Adipocyte (in vitro differentiated cells): Measurements from ENCODE around the gene SLC13A5.
"Not testable (repeated sequence)": the region's sequence is repeated elsewhere in the genome, so short reads cannot be mapped to it uniquely, and the experiment has no call there.

ENCODE experiments used
- DNase-seq: peaks from one replicate; pipeline ENCODE4 v3.0.0-alpha.2; 2015; ENCODE audit warnings: low read depth
- H3K27me3 ChIP-seq: replicated peaks from 2 replicates; pipeline ENCODE4 v1.7.0; 2013; ENCODE audit warnings: mild to moderate bottlenecking, low read length, moderate library complexity; ENCODE audit not compliant: control insufficient read depth, insufficient read depth
- H3K36me3 ChIP-seq: 2 replicates; pipeline ENCODE4 v1.7.0; 2013; ENCODE audit warnings: low read length, mild to moderate bottlenecking, moderate library complexity; ENCODE audit not compliant: control insufficient read depth, insufficient read depth, severe bottlenecking
- H3K4me1 ChIP-seq: 2 replicates; pipeline ENCODE4 v1.7.0; 2013; ENCODE audit warnings: mild to moderate bottlenecking, low read length, moderate library complexity; ENCODE audit not compliant: control insufficient read depth, insufficient read depth
- H3K4me3 ChIP-seq: 2 replicates; pipeline ENCODE4 v1.7.0; 2013; ENCODE audit warnings: mild to moderate bottlenecking, low read length, moderate library complexity
- H3K9ac ChIP-seq: 2 replicates; pipeline ENCODE4 v1.7.0; 2013; ENCODE audit warnings: mild to moderate bottlenecking, low read length, moderate library complexity
- H3K9me3 ChIP-seq: 2 replicates; pipeline ENCODE4 v1.7.0; 2013; ENCODE audit warnings: mild to moderate bottlenecking, low read length, moderate library complexity; ENCODE audit not compliant: control insufficient read depth

SLC13A5 gene

DNA sequence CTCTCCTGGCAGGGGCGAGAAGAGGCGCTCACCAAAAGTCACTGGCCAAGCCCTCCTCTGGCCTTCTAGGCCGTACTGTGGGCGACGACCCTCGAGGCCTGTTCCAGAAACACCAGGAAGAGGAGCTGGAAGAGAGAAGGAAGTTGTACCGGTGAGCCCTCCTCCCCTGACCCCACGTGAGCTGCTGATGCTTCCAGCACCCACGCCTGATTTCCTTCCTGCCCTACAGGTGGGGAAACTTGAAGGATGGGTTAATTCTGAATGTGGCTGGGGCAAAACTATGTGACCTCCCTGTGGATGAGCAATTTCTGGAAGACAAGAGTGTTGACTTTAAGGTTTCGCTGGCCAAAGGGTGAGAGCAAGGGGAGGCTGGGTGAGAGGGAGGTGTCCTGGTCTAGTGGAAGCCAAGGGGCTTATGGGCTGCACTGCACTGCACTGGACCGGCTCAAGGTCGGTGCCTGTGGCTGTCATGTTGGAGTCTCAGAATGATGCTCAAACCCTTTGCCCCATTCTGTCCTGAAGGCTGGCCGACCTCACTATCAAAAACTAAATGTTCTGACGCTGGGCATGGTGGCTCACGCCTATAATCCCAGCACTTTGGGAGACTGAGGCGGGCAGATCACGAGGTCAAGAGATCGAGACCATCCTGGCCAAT, 55.4 kb downstream of the SLC13A5 start:
- Histone ChIP-seq H3K27me3 (peaks cover 52% of the 10 kb centered on the region), H3K9ac (no peak overlapping the region), H3K4me1 (peaks cover 3% of the 10 kb centered on the region), H3K4me3 (no peak overlapping the region), H3K9me3 (no peaks in the 10 kb centered on the region), H3K36me3 (no peaks in the 10 kb centered on the region)
- no peak for DNase-seq

DNA sequence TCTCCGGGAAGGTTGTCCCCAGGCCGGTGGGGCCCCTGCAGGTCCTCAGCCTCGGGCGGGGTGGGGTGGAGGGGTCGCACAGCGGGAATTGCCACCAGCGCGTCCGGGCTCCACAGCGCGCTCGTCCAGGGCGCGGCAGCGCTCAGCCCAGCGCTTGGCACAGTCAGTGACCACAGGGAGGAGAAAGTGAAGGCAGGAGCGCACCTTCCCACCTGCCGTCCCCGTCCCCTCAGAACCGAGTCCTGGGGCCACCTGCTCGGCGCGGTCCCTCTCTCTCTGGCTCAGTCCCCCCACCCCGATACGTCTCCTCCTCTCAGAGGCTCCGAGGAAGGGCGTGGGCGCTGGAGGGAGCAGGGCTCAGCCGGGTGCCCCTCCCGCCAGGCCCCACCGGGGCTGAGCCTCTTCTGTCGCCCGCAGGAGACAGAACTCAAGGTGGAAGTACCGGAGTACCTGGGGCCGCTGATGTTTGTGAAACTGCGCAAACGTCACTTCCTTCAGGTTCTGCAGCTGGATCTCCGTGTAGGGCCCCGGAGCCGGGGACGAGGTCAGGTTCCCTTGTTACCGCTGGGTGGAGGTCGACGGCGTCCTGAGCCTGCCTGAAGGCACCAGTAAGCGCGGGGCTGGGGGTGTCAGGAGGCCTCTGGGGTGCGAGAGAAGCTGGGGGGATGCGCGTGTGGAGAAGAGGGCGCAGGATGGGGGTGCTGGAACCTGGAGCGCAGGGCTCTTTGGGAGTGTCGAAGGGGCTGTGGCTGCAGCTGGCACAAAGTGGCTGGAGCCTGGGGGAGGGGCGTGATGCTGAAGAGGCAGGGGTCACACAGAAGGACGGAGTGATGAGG, 56.2 kb downstream of the SLC13A5 start:
- peaks cover 44% of the 10 kb centered on the region for H3K27me3 ChIP-seq
- not testable (repeated sequence) for H3K9me3 ChIP-seq

DNA sequence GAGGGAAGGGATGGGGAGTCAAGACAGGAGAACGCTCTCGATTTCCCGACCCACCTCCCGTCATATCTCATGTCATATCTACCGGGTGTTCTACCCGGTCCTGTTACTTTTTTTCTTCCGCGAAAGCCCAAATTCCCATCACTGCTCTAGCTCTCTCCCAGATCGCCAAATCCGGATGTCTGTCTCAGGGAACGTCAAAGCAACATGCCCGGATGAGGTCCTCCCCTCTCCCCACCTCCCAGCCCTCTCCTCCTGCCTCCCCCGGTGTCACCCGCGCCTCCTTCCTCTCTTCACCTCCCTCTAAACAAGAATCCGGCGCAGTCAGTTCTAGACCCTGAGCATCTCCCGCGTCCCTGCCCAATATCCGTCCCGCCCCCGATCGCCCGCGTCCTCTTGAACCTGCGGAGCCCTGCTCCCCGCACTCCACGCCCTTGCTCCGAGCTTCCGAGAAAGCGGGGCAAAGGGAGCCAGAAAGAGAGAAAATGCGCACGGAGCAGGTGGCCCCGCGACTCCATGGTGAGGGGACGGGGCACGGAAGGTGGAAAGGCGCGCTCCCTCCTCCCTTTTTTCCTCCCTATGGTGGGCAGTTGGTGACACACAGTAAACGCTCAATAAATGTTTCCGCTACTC, 57.3 kb downstream of the SLC13A5 start:
- Histone ChIP-seq H3K27me3 (peaks cover 38% of the 10 kb centered on the region), H3K4me1 (peaks cover 15% of the 10 kb centered on the region)
- H3K36me3 ChIP-seq, H3K9ac ChIP-seq, H3K9me3 ChIP-seq, H3K4me3 ChIP-seq: not testable (repeated sequence)
- peak; percentile 16 for DNase-seq

More for the DNA sequence above, 56.2 kb downstream of the SLC13A5 start:
- H3K36me3 ChIP-seq, DNase-seq, H3K9ac ChIP-seq, H3K4me3 ChIP-seq: not testable (repeated sequence)
- peaks cover 10% of the 10 kb centered on the region for H3K4me1 ChIP-seq

GRCh38 chr17:6654841-6655731, 58.1 kb downstream of the SLC13A5 start:
- no peak overlapping the region for H3K4me3 ChIP-seq
- no peaks in the 10 kb centered on the region for H3K9me3 ChIP-seq
- H3K36me3 ChIP-seq: no peaks in the 10 kb centered on the region
- no peak overlapping the region for H3K9ac ChIP-seq
- peaks cover 20% of the 10 kb centered on the region for H3K4me1 ChIP-seq
- peak; percentile 42 for DNase-seq
- H3K27me3 ChIP-seq: peaks cover 38% of the 10 kb centered on the region

- H3K4me3 ChIP-seq: peak overlapping the region; percentile 98
- peaks cover 28% of the 10 kb centered on the region for H3K4me1 ChIP-seq
- H3K9me3 ChIP-seq: no peaks in the 10 kb centered on the region
- H3K36me3 ChIP-seq: peaks cover 27% of the 10 kb centered on the region
- DNase-seq: peak; percentile 33
- H3K9ac ChIP-seq: peak overlapping the region; percentile 96
- peaks cover 24% of the 10 kb centered on the region for H3K27me3 ChIP-seq
Measured at GRCh38 chr17:6651919-6652452, 61.2 kb downstream of the SLC13A5 start.

GRCh38 chr17:6651354-6651918, 61.7 kb downstream of the SLC13A5 start, which contains the start of the genes C17orf100 and MED31:
Gene C17orf100, plus strand, starts transcription at chr17:6651762. Its CDS starts 152 bp downstream, at chr17:6651914.
Gene MED31, minus strand, starts transcription at chr17:6651605. Its CDS starts 77 bp downstream, at chr17:6651528.
- H3K27me3 ChIP-seq: peaks cover 24% of the 10 kb centered on the region
- DNase-seq: peak; percentile 98

GRCh38 chr17:6648181-6648580, 65.0 kb downstream of the SLC13A5 start:
- H3K4me3 ChIP-seq: no peak overlapping the region

More at GRCh38 chr17:6651354-6651918, 61.7 kb downstream of the SLC13A5 start, which contains the start of the genes C17orf100 and MED31:
- Histone ChIP-seq H3K36me3 (peaks cover 27% of the 10 kb centered on the region), H3K4me3 (peak within 1 kb of the TSS; percentile 98), H3K9ac (peak within 1 kb of the TSS; percentile 96), H3K9me3 (no peaks in the 10 kb centered on the region), H3K4me1 (peaks cover 28% of the 10 kb centered on the region)

DNA sequence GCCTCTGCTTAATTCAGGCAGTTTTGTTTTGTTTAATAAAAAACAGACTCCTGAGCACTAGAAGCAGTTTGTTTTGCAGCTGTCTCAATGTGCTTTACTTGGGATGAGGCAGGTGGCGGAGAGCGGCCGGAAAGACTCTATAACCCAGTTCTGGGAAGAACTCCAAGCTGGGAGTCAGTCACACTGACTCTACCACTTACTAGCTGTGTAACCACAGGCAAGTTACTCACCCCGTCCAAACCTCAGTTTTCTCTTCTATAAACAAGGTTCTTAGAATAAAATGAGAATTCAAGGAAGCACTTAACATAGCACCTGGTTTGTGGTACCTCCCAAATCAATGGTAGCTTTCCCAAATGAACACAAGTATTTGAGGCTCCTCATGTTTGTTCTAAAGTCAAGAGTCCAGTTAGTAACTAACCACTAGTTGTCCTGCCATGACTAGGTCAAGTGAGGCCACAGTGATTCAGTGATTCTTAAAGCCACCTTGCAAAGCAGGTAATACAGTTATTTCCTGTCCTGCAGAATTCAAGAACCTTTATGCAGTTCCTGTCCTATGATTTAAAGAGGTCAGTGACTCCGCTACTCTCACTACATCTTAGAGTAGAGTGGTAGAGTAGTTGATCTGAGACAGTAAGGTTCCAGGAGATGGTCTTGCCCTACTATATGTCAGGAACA, 69.6 kb downstream of the SLC13A5 start:
- peaks cover 31% of the 10 kb centered on the region for H3K4me1 ChIP-seq
- H3K27me3 ChIP-seq: no peaks in the 10 kb centered on the region
- H3K36me3 ChIP-seq: peaks cover 53% of the 10 kb centered on the region
- no peak for DNase-seq
- H3K4me3 ChIP-seq: no peak overlapping the region
- H3K9me3 ChIP-seq: no peaks in the 10 kb centered on the region
- H3K9ac ChIP-seq: no peak overlapping the region

More at GRCh38 chr17:6648181-6648580, 65.0 kb downstream of the SLC13A5 start:
- Histone ChIP-seq H3K36me3 (peaks cover 57% of the 10 kb centered on the region), H3K9me3 (no peaks in the 10 kb centered on the region), H3K9ac (no peak overlapping the region), H3K4me1 (peaks cover 33% of the 10 kb centered on the region), H3K27me3 (peaks cover under 1% of the 10 kb centered on the region)
- DNase-seq: peak; percentile 18

- peak; percentile 11 for DNase-seq
- Histone ChIP-seq H3K36me3 (peaks cover 44% of the 10 kb centered on the region), H3K27me3 (no peaks in the 10 kb centered on the region), H3K9me3 (no peaks in the 10 kb centered on the region), H3K9ac (no peak overlapping the region), H3K4me1 (peaks cover 33% of the 10 kb centered on the region), H3K4me3 (peak overlapping the region; percentile 86)
Measured at GRCh38 chr17:6642592-6642991, 70.6 kb downstream of the SLC13A5 start.
